K562 (cell line): ENCODE results near the gene SLC16A1. TPM values are rescaled to one million over a fixed set of nuclear protein-coding genes. Genes with fewer than 3 reads are reported as not detected.
A peak's percentile ranks its signal among the peaks of the same experiment; 100 is the strongest.

Experiments
- ATF6 ChIP-seq: sonication (generic); formaldehyde crosslinking; IDR thresholded peaks from 2 replicates; pipeline ENCODE4 v1.4.0; 2020; ENCODE audit warnings: mild to moderate bottlenecking, missing genetic modification reagents
- BACH1 ChIP-seq: fragments of 200-800 bp; sonication (Bioruptor generic); IDR thresholded peaks from 2 replicates; pipeline ENCODE4 v1.6.1; 2016; ENCODE audit warnings: missing genetic modification characterization, missing compliant biosample characterization
- FOS ChIP-seq: IDR thresholded peaks from 3 replicates; pipeline ENCODE4 v1.6.1; 2011; ENCODE audit not compliant: insufficient read length; ENCODE audit errors: extremely low read depth
- GATAD2B ChIP-seq: fragments of 450-650 bp; IDR thresholded peaks from 2 replicates; pipeline ENCODE4 v1.6.1; 2017; ENCODE audit warnings: mild to moderate bottlenecking, borderline replicate concordance
- GTF2F1 ChIP-seq: IDR thresholded peaks from 2 replicates; pipeline ENCODE4 v1.6.1; 2011; ENCODE audit warnings: low read depth, low read length, improper control_type of control experiment
- HNRNPK ChIP-seq: fragments of 200-400 bp; formaldehyde crosslinking; IDR thresholded peaks from one replicate; pipeline ENCODE4 v1.6.1; 2018; ENCODE audit warnings: mild to moderate bottlenecking, low read depth, low read length; ENCODE audit not compliant: poor library complexity, severe bottlenecking
- KHSRP ChIP-seq: fragments of 450-650 bp; IDR thresholded peaks from 2 replicates; pipeline ENCODE4 v1.6.1; 2017
- SMAD1 ChIP-seq: fragments of 150-350 bp; IDR thresholded peaks from 2 replicates; pipeline ENCODE4 v1.6.1; 2014; ENCODE audit warnings: low read length, low read depth; ENCODE audit not compliant: partially characterized antibody
- SRF ChIP-seq, 2 experiments: fragments of 250-450, 450-650 bp in 1 of 2; sonication (Bioruptor Pico) in 1 of 2; sonication (generic) in 1 of 2; formaldehyde crosslinking; IDR thresholded peaks; 2 replicates each; pipeline versions ENCODE4 v1.5.0 to v1.5.1; 2020 to 2022; ENCODE audit warnings: mild to moderate bottlenecking in 1 of 2, missing genetic modification reagents in 1 of 2
- ZFP1 ChIP-seq: fragments of 450-650 bp; formaldehyde crosslinking; IDR thresholded peaks from 2 replicates; pipeline ENCODE4 v1.4.0; 2020; ENCODE audit warnings: mild to moderate bottlenecking, mixed read lengths
- ZNF174 ChIP-seq: fragments of 250-450 bp; sonication (Bioruptor Pico); IDR thresholded peaks from 2 replicates; pipeline ENCODE4 v1.4.0; 2020; ENCODE audit warnings: mild to moderate bottlenecking
- polyA plus RNA-seq, 8 experiments: library from polyadenylated mRNA; depleted of rRNA in 4 of 8; stranded (reverse) in 5 of 8; unstranded in 3 of 8; fragments of >200 nt; fragmentation: Nextera tagmentation in 2 of 8; fragmentation: Illumina TruSeq in 1 of 8; extraction: Ambion mirVana in 2 of 8; extraction: Trizol in 1 of 8; gene quantifications; 2 replicates each; pipeline versions ENCODE4 v1.2.1 to v1.2.3, GENCODE V29; 2011 to 2014; ENCODE audit warnings: inconsistent platforms in 1 of 8, missing spikeins in 1 of 8
- total RNA-seq, 7 experiments: library from RNA; depleted of rRNA in 6 of 7; stranded (reverse); fragments of >200 nt in 6 of 7; fragmentation: Illumina TruSeq in 2 of 7; extraction: Trizol in 2 of 7; gene quantifications; 2 replicates each; pipeline versions ENCODE4 v1.2.1 to v1.2.3, GENCODE V29; 2011 to 2021; ENCODE audit warnings: low replicate concordance in 1 of 7
- TF ChIP-seq, protein P1 (sequence below): fragments of 450-650 bp; IDR thresholded peaks from 2 replicates; pipeline ENCODE4 v1.6.1; 2016; ENCODE audit warnings: borderline replicate concordance
- TF ChIP-seq, protein P2 (sequence below), 2 experiments: fragments of 450-650 bp; formaldehyde crosslinking in 1 of 2; IDR thresholded peaks; 2 replicates each; pipeline versions ENCODE4 v1.4.0 to v1.6.1; 2014 to 2020; ENCODE audit warnings: mild to moderate bottlenecking in 2 of 2, borderline replicate concordance in 1 of 2, low read depth in 1 of 2

The SLC16A1 gene
- total and polyA plus RNA-seq, 9 of the 15 experiments (the other 6 are each of a cell fraction or from before 2014, with no cell fraction given), result 73.1 to 244 (median 117) TPM

DNA sequence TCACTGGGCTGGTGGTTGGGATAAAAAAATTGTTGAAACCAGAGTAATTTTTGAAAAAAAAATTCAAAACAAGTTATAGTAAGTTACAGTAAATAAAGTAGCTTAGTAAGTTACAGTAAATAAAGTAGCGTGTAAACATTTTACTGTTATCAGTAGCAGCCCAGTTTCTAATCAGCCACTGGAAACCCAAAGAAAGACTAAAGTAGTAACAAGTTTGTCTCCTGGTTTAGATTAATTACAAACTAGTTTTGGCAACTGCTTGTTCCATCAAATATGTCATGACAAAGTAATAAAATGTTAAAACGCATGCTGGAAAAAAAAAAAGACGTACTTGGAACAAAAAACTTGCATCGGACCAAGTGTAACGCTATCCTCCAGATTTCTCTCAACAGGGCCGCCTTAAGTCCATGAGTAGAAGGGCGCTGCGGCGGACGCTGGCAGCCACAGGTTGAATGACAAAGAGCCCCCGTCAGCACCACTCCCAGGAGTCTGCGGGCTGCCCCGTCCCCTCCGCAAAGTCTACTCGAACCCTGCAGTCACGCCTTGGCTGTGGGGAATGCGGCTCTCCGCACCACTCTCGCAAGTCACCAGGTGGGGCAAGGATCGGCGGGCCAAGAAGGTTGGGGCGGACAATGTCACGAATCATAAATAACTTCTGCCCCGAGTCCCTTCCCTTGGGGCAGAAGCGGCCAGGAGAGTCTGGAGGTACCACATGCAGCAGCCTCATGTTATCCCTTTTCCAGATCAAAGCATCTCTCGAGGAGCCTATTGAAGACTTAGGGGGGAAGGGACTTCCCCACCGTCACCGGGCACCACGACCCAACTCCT is 837 bp downstream of the SLC16A1 start (continued):
- TF ChIP-seq BACH1 (tag), result no peak
- TF ChIP-seq, protein P1, sequence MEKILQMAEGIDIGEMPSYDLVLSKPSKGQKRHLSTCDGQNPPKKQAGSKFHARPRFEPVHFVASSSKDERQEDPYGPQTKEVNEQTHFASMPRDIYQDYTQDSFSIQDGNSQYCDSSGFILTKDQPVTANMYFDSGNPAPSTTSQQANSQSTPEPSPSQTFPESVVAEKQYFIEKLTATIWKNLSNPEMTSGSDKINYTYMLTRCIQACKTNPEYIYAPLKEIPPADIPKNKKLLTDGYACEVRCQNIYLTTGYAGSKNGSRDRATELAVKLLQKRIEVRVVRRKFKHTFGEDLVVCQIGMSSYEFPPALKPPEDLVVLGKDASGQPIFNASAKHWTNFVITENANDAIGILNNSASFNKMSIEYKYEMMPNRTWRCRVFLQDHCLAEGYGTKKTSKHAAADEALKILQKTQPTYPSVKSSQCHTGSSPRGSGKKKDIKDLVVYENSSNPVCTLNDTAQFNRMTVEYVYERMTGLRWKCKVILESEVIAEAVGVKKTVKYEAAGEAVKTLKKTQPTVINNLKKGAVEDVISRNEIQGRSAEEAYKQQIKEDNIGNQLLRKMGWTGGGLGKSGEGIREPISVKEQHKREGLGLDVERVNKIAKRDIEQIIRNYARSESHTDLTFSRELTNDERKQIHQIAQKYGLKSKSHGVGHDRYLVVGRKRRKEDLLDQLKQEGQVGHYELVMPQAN, result no peak
- TF ChIP-seq, protein P2, sequence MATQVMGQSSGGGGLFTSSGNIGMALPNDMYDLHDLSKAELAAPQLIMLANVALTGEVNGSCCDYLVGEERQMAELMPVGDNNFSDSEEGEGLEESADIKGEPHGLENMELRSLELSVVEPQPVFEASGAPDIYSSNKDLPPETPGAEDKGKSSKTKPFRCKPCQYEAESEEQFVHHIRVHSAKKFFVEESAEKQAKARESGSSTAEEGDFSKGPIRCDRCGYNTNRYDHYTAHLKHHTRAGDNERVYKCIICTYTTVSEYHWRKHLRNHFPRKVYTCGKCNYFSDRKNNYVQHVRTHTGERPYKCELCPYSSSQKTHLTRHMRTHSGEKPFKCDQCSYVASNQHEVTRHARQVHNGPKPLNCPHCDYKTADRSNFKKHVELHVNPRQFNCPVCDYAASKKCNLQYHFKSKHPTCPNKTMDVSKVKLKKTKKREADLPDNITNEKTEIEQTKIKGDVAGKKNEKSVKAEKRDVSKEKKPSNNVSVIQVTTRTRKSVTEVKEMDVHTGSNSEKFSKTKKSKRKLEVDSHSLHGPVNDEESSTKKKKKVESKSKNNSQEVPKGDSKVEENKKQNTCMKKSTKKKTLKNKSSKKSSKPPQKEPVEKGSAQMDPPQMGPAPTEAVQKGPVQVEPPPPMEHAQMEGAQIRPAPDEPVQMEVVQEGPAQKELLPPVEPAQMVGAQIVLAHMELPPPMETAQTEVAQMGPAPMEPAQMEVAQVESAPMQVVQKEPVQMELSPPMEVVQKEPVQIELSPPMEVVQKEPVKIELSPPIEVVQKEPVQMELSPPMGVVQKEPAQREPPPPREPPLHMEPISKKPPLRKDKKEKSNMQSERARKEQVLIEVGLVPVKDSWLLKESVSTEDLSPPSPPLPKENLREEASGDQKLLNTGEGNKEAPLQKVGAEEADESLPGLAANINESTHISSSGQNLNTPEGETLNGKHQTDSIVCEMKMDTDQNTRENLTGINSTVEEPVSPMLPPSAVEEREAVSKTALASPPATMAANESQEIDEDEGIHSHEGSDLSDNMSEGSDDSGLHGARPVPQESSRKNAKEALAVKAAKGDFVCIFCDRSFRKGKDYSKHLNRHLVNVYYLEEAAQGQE (IDR thresholded peaks at IDR 0.05; ENCODE audit: borderline replicate concordance), result 0 out of 2 replicates have a peak, but pooled peaks have one; percentile 4
- TF ChIP-seq, protein P2 (CRISPR knock-in tag; IDR thresholded peaks at IDR 0.05; ENCODE audit: low read depth), result no peak
- TF ChIP-seq HNRNPK, result no peak
- TF ChIP-seq KHSRP, result no peak
- no peak for TF ChIP-seq ZFP1 (CRISPR knock-in tag)
- no peak for TF ChIP-seq SMAD1
- TF ChIP-seq FOS, result no peak
- TF ChIP-seq GATAD2B, result peak; percentile 11; the same call in 1 of the 2 replicates
- TF ChIP-seq SRF (CRISPR knock-in tag; IDR thresholded peaks at IDR 0.05), result no peak
- TF ChIP-seq GTF2F1, result no peak
- peak; percentile 16; the same call in 1 of the 2 replicates for TF ChIP-seq ATF6
- no peak for TF ChIP-seq ZNF174 (CRISPR knock-in tag)
